IMR-90 (cell line): ENCODE results near the gene AHDC1.

Experiments used
- BHLHE40 ChIP-seq: fragments of 150-350 bp; IDR thresholded peaks from 2 replicates; pipeline ENCODE4 v1.6.1; 2016; ENCODE audit warnings: mild to moderate bottlenecking, low read depth, low read length
- CTCF ChIP-seq: conservative IDR thresholded peaks from 2 replicates; pipeline ENCODE4 v1.5.1; 2012; ENCODE audit warnings: mild to moderate bottlenecking, low read depth, low read length, improper control_type of control experiment
- ELK1 ChIP-seq: fragments of 150-350 bp; IDR thresholded peaks from 2 replicates; pipeline ENCODE4 v1.6.1; 2016; ENCODE audit warnings: low read depth, mild to moderate bottlenecking, low read length, moderate library complexity, borderline replicate concordance
- MAZ ChIP-seq: IDR thresholded peaks from 2 replicates; pipeline ENCODE4 v1.6.1; 2012; ENCODE audit warnings: low read depth, mild to moderate bottlenecking, low read length, improper control_type of control experiment, moderate library complexity, borderline replicate concordance
- POLR2A ChIP-seq: IDR thresholded peaks from 2 replicates; pipeline ENCODE4 v1.6.1; 2012; ENCODE audit warnings: mild to moderate bottlenecking, low read depth, low read length
- RFX5 ChIP-seq: IDR thresholded peaks from 2 replicates; pipeline ENCODE4 v1.8.0; 2012; ENCODE audit warnings: low read depth, mild to moderate bottlenecking, low read length, moderate library complexity

- TF ChIP-seq MAZ = no peak
- TF ChIP-seq CTCF = no peak
- no peak for TF ChIP-seq RFX5
- TF ChIP-seq ELK1 = no peak
- TF ChIP-seq POLR2A = no peak
- no peak for TF ChIP-seq BHLHE40
Measured at GRCh38 chr1:27638805-27639204, 34.9 kb upstream of the AHDC1 start.
